ENCODE results near the gene OXGR1. TPM values are rescaled to one million over a fixed set of nuclear protein-coding genes. Genes with fewer than 3 reads are reported as not detected.
A peak's percentile ranks its signal among the peaks of the same experiment; 100 is the strongest.

OXGR1 gene
- total RNA-seq, 4 donors from 2014 or later, result 0.17 to 5.5 (median 1.2) TPM

- Histone ChIP-seq H3K4me1 (peaks cover 0 to 7% (median 4%) of the 10 kb centered on the region in 4 donors), H3K4me3 (no peak overlapping the region), H3K9me3 (no peaks in the 10 kb centered on the region), H3K36me3 (no peaks in the 10 kb centered on the region), H3K27ac (replicated peaks in 1 of 4) (no peak overlapping the region), H3K27me3 (peaks cover 0 to 3% (median 0%) of the 10 kb centered on the region in 4 donors)
- 83% methylated on average over 3 of the region's 3 CpGs for WGBS
- no peak for TF ChIP-seq POLR2AphosphoS5 (IDR thresholded peaks at IDR 0.05)
- no peak for DNase-seq (ENCODE audit: extremely low spot score)
- intact Hi-C loops (cut with DNase I), result loop anchor here (5.0 to 10.0 kb wide), 2 partner anchors 194 to 342 kb away; no protein-coding TSS in a partner anchor
These were observed 26.5 kb upstream of the OXGR1 start for GRCh38 chr13:97020689-97021240.

GRCh38 chr13:97020194-97020593 lies 25.9 kb upstream of the OXGR1 start:
- Histone ChIP-seq H3K4me3 (no peak overlapping the region), H3K27me3 (peaks cover 0 to 3% (median 0%) of the 10 kb centered on the region in 4 donors), H3K36me3 (no peaks in the 10 kb centered on the region), H3K9me3 (no peaks in the 10 kb centered on the region), H3K27ac (replicated peaks in 1 of 4) (no peak overlapping the region), H3K4me1 (peaks cover 0 to 7% (median 4%) of the 10 kb centered on the region in 4 donors)
- DNase-seq (ENCODE audit: extremely low spot score), result no peak
- intact Hi-C loops (cut with DNase I), result loop anchor here (5.0 to 10.0 kb wide), 2 partner anchors 195 to 342 kb away; no protein-coding TSS in a partner anchor
- 78% methylated on average over 2 of the region's 2 CpGs for WGBS
- no peak for TF ChIP-seq CTCF (IDR thresholded peaks at IDR 0.05)
- TF ChIP-seq EP300 (IDR thresholded peaks at IDR 0.05), result no peak
- TF ChIP-seq POLR2AphosphoS5 (IDR thresholded peaks at IDR 0.05), result no peak
- no peak for TF ChIP-seq POLR2A (IDR thresholded peaks at IDR 0.05; ENCODE audit: low read depth)

GRCh38 chr13:97019236-97019635 lies 25.0 kb upstream of the OXGR1 start:
- H3K36me3 ChIP-seq, result no peaks in the 10 kb centered on the region
- no peak for DNase-seq (ENCODE audit: extremely low spot score)
- H3K4me1 ChIP-seq, result peaks cover 0 to 7% (median 4%) of the 10 kb centered on the region in 4 donors
- WGBS, result 86% methylated on average over 1 of the region's 1 CpG
- H3K27me3 ChIP-seq, result peaks cover 0 to 3% (median 0%) of the 10 kb centered on the region in 4 donors
- H3K9me3 ChIP-seq, result no peaks in the 10 kb centered on the region
- TF ChIP-seq EP300 (IDR thresholded peaks at IDR 0.05), result no peak
- no peak overlapping the region for H3K4me3 ChIP-seq
- intact Hi-C loops (cut with DNase I), result loop anchor here (5.0 kb wide), 1 partner anchor 783 kb away; no protein-coding TSS in a partner anchor
- H3K27ac ChIP-seq (replicated peaks in 1 of 4), result no peak overlapping the region

- H3K27me3 ChIP-seq, result peaks cover 0 to 3% (median 0%) of the 10 kb centered on the region in 4 donors
- no peak overlapping the region for H3K4me3 ChIP-seq
- H3K4me1 ChIP-seq, result peaks cover 0 to 7% (median 4%) of the 10 kb centered on the region in 4 donors
- TF ChIP-seq CTCF (IDR thresholded peaks at IDR 0.05) (peak; percentile 81 to 93 (median 89)), POLR2AphosphoS5 (IDR thresholded peaks at IDR 0.05) (no peak), POLR2A (IDR thresholded peaks at IDR 0.05; ENCODE audit: low read depth) (no peak)
- intact Hi-C loops (cut with DNase I), result loop anchor here (5.0 kb wide), 1 partner anchor 784 kb away; no protein-coding TSS in a partner anchor
- no peaks in the 10 kb centered on the region for H3K9me3 ChIP-seq
- DNase-seq (ENCODE audit: extremely low spot score), result no peak
- H3K36me3 ChIP-seq, result no peaks in the 10 kb centered on the region
- WGBS, result 24% methylated on average over 13 of the region's 13 CpGs
- H3K27ac ChIP-seq (replicated peaks in 1 of 4), result no peak overlapping the region
These were observed 23.9 kb upstream of the OXGR1 start for GRCh38 chr13:97018029-97018819.

- TF ChIP-seq POLR2AphosphoS5 (IDR thresholded peaks at IDR 0.05) (no peak), POLR2A (IDR thresholded peaks at IDR 0.05; ENCODE audit: low read depth) (no peak), EP300 (IDR thresholded peaks at IDR 0.05) (no peak), CTCF (IDR thresholded peaks at IDR 0.05) (no peak)
- Histone ChIP-seq H3K27me3 (peaks cover 0 to 3% (median 0%) of the 10 kb centered on the region in 4 donors), H3K4me3 (no peak overlapping the region), H3K27ac (replicated peaks in 1 of 4) (no peak overlapping the region), H3K36me3 (no peaks in the 10 kb centered on the region), H3K9me3 (no peaks in the 10 kb centered on the region), H3K4me1 (peaks cover 0 to 7% (median 4%) of the 10 kb centered on the region in 4 donors)
- intact Hi-C loops (cut with DNase I), result loop anchor here (5.0 kb wide), 1 partner anchor 785 kb away; no protein-coding TSS in a partner anchor
- DNase-seq (ENCODE audit: extremely low spot score), result no peak
These were observed 23.0 kb upstream of the OXGR1 start for GRCh38 chr13:97017322-97017721.

All from esophagus muscularis mucosa (tissue), 4 donors.